IMR-90 (cell line): ENCODE data around the gene MARCHF2.

Experiments
- BHLHE40 ChIP-seq: fragments of 150-350 bp; IDR thresholded peaks from 2 replicates; pipeline ENCODE4 v1.6.1; 2016; ENCODE audit warnings: mild to moderate bottlenecking, low read depth, low read length
- CEBPB ChIP-seq: IDR thresholded peaks from 2 replicates; pipeline ENCODE4 v1.6.1; 2012; ENCODE audit warnings: low read depth, low read length, improper control_type of control experiment
- CHD1 ChIP-seq: IDR thresholded peaks from 2 replicates; pipeline ENCODE4 v1.6.1; 2012; ENCODE audit warnings: low read depth, low read length, improper control_type of control experiment
- CTCF ChIP-seq: conservative IDR thresholded peaks from 2 replicates; pipeline ENCODE4 v1.5.1; 2012; ENCODE audit warnings: mild to moderate bottlenecking, low read depth, low read length, improper control_type of control experiment
- ELK1 ChIP-seq: fragments of 150-350 bp; IDR thresholded peaks from 2 replicates; pipeline ENCODE4 v1.6.1; 2016; ENCODE audit warnings: low read depth, mild to moderate bottlenecking, low read length, moderate library complexity, borderline replicate concordance
- FOS ChIP-seq: fragments of 150-350 bp; IDR thresholded peaks from 2 replicates; pipeline ENCODE4 v1.6.1; 2016; ENCODE audit warnings: low read depth, low read length
- MAFK ChIP-seq: IDR thresholded peaks from 2 replicates; pipeline ENCODE4 v1.6.1; 2012; ENCODE audit warnings: low read depth, low read length, improper control_type of control experiment
- MAZ ChIP-seq: IDR thresholded peaks from 2 replicates; pipeline ENCODE4 v1.6.1; 2012; ENCODE audit warnings: low read depth, mild to moderate bottlenecking, low read length, improper control_type of control experiment, moderate library complexity, borderline replicate concordance
- NFE2L2 ChIP-seq: fragments of 150-350 bp; IDR thresholded peaks from 2 replicates; pipeline ENCODE4 v1.6.1; 2016; ENCODE audit warnings: low read depth, mild to moderate bottlenecking, low read length
- POLR2A ChIP-seq: IDR thresholded peaks from 2 replicates; pipeline ENCODE4 v1.6.1; 2012; ENCODE audit warnings: mild to moderate bottlenecking, low read depth, low read length
- RAD21 ChIP-seq: IDR thresholded peaks from 2 replicates; pipeline ENCODE4 v1.6.1; 2012; ENCODE audit warnings: low read length, improper control_type of control experiment
- RCOR1 ChIP-seq: IDR thresholded peaks from 2 replicates; pipeline ENCODE4 v1.6.1; 2012; ENCODE audit warnings: mild to moderate bottlenecking, low read length, improper control_type of control experiment; ENCODE audit not compliant: insufficient replicate concordance
- SMC3 ChIP-seq: fragments of 150-350 bp; IDR thresholded peaks from 2 replicates; pipeline ENCODE4 v1.6.1; 2016; ENCODE audit warnings: low read depth, mild to moderate bottlenecking, antibody characterized with exemption, low read length, moderate library complexity
- USF2 ChIP-seq: fragments of 150-350 bp; IDR thresholded peaks from 2 replicates; pipeline ENCODE4 v1.6.1; 2017; ENCODE audit warnings: mild to moderate bottlenecking, antibody characterized with exemption, low read length, low read depth

GRCh38 chr19:8468124-8468523 lies 55.0 kb downstream of the MARCHF2 start:
- TF ChIP-seq SMC3 (no peak), POLR2A (no peak), CTCF (no peak), RCOR1 (no peak), MAZ (no peak), MAFK (no peak), BHLHE40 (no peak), FOS (no peak), RAD21 (no peak), CEBPB (no peak), NFE2L2 (no peak), ELK1 (no peak), USF2 (no peak), CHD1 (no peak)
